K562 (cell line): ENCODE data around the gene SETDB1. TPM values are rescaled to one million over a fixed set of nuclear protein-coding genes. Genes with fewer than 3 reads are reported as not detected.
A peak's percentile ranks its signal among the peaks of the same experiment; 100 is the strongest.

Source experiments
- ATAC-seq: fragments of 200-7000 bp; cut with Tn5 transposase; 3 replicates; pipeline ENCODE4 v1.9.1; 2020; ENCODE audit warnings: moderate library complexity
- BruUV-seq: library from RNA; stranded (reverse); fragments of 400-500 nt; replicated peaks from 2 replicates; lab custom pipeline; 2021; lab: Mats Ljungman, UMichigan
- CTCF ChIA-PET: fragments of 300-600 bp; formaldehyde crosslinking; extraction: SDS; loops from one replicate; lab custom pipeline; 2021; ENCODE audit warnings: low intra/inter-chr PET ratio; lab: Yijun Ruan, JAX
- POLR2A ChIA-PET: fragments of 300-600, 350-650 bp; sonication (Branson Sonifier 250); formaldehyde crosslinking; extraction: SDS; loops from one replicate; lab custom pipeline; 2021; ENCODE audit warnings: antibody characterized with exemption, inconsistent platforms; lab: Yijun Ruan, JAX
- DNase-seq, 4 experiments: peaks; one replicate each; pipeline versions ENCODE4 v3.0.0 to v3.0.0-alpha.2; 2011 to 2018; ENCODE audit warnings: low spot score in 3 of 4, mixed read lengths in 3 of 4; ENCODE audit errors: extremely low read depth in 1 of 4
- FAIRE-seq: peaks from 2 replicates; lab custom pipeline; 2011; peaks lifted over from hg19 to GRCh38; lab: Jason Lieb, UNC
- H2AFZ ChIP-seq: 2 replicates; pipeline ENCODE4 v1.6.0; 2011; ENCODE audit warnings: low read depth, low read length, control low read depth, inconsistent platforms
- H3K27ac ChIP-seq: fragments of 200-600 bp; 3 replicates; pipeline ENCODE4 v1.8.0; 2011; ENCODE audit warnings: low read depth, mild to moderate bottlenecking, control low read depth, inconsistent platforms, low read length, moderate library complexity, mixed read lengths; ENCODE audit errors: extremely low read depth
- H3K27me3 ChIP-seq, 2 experiments: fragments of 300-600 bp in 1 of 2; 2 replicates in 1 of 2; 3 replicates in 1 of 2; pipeline versions ENCODE4 v1.6.0 to v1.8.0; 2011; ENCODE audit warnings: inconsistent platforms in 2 of 2, low read length in 2 of 2, mild to moderate bottlenecking in 1 of 2, mixed read lengths in 1 of 2, moderate library complexity in 1 of 2; ENCODE audit not compliant: control insufficient read depth in 2 of 2, insufficient read depth in 2 of 2
- H3K36me3 ChIP-seq: fragments of 300-600 bp; 3 replicates; pipeline ENCODE4 v1.8.0; 2011; ENCODE audit warnings: mild to moderate bottlenecking, low read length, inconsistent platforms; ENCODE audit not compliant: control insufficient read depth, insufficient read depth
- H3K4me1 ChIP-seq, 2 experiments: fragments of 200-600 bp in 1 of 2; replicated peaks in 1 of 2; 2 replicates in 1 of 2; 3 replicates in 1 of 2; pipeline versions ENCODE4 v1.5.1 to v1.8.0; 2011; ENCODE audit warnings: inconsistent platforms in 2 of 2, low read length in 2 of 2, mild to moderate bottlenecking in 1 of 2, mixed read lengths in 1 of 2, moderate library complexity in 1 of 2; ENCODE audit not compliant: control insufficient read depth in 2 of 2, insufficient read depth in 2 of 2
- H3K4me2 ChIP-seq: 2 replicates; pipeline ENCODE4 v1.6.1; 2011; ENCODE audit warnings: low read length, control low read depth, inconsistent platforms, mixed read lengths; ENCODE audit not compliant: insufficient read depth
- H3K4me3 ChIP-seq: fragments of 200-600 bp; sonication (generic), shearing (Covaris generic); 2 replicates; pipeline ENCODE4 v1.5.1; 2016; ENCODE audit warnings: control low read depth, inconsistent platforms
- H3K79me2 ChIP-seq: fragments of 200-600 bp; 3 replicates; pipeline ENCODE4 v1.8.0; 2011; ENCODE audit warnings: low read length, inconsistent platforms; ENCODE audit not compliant: control insufficient read depth, insufficient read depth
- H3K9ac ChIP-seq, 2 experiments: 2 replicates each; pipeline versions ENCODE4 v1.6.0 to v1.6.1; 2011; ENCODE audit warnings: low read depth in 2 of 2, low read length in 2 of 2, control low read depth in 1 of 2, inconsistent platforms in 1 of 2, mild to moderate bottlenecking in 1 of 2, mixed read lengths in 1 of 2; ENCODE audit not compliant: insufficient read depth in 1 of 2
- H3K9me1 ChIP-seq: one replicate; pipeline ENCODE4 v1.6.0; 2011; ENCODE audit warnings: inconsistent platforms, mild to moderate bottlenecking, low read length, moderate library complexity; ENCODE audit not compliant: control insufficient read depth, insufficient read depth
- H3K9me3 ChIP-seq: replicated peaks from 2 replicates; pipeline ENCODE4 v1.5.1; 2011; ENCODE audit warnings: low read depth, low read length, inconsistent platforms; ENCODE audit not compliant: control insufficient read depth, insufficient read depth
- H4K20me1 ChIP-seq: replicated peaks from 2 replicates; pipeline ENCODE4 v1.6.1; 2011; ENCODE audit warnings: low read length, inconsistent platforms, mixed read lengths; ENCODE audit not compliant: control insufficient read depth, insufficient read depth
- ATF6 ChIP-seq: sonication (generic); formaldehyde crosslinking; IDR thresholded peaks from 2 replicates; pipeline ENCODE4 v1.4.0; 2020; ENCODE audit warnings: mild to moderate bottlenecking, missing genetic modification reagents
- BACH1 ChIP-seq: fragments of 200-800 bp; sonication (Bioruptor generic); IDR thresholded peaks from 2 replicates; pipeline ENCODE4 v1.6.1; 2016; ENCODE audit warnings: missing genetic modification characterization, missing compliant biosample characterization
- FOXO4 ChIP-seq: fragments of 450-650 bp; formaldehyde crosslinking; IDR thresholded peaks from 2 replicates; pipeline ENCODE4 v1.4.0; 2020; ENCODE audit warnings: mild to moderate bottlenecking, moderate library complexity
- IRF9 ChIP-seq: fragments of 450-650 bp; IDR thresholded peaks from 2 replicates; pipeline ENCODE4 v1.6.1; 2016; ENCODE audit warnings: missing biosample characterization, missing genetic modification characterization
- MECOM ChIP-seq: fragments of 250-450 bp; sonication (Bioruptor Pico); IDR thresholded peaks from 2 replicates; pipeline ENCODE4 v1.8.0; 2022; ENCODE audit warnings: inconsistent platforms
- MED1 ChIP-seq: sonication (generic); formaldehyde crosslinking; IDR thresholded peaks from 2 replicates; pipeline ENCODE4 v1.8.1; 2023; ENCODE audit warnings: missing genetic modification reagents, borderline replicate concordance
- MYC ChIP-seq, 2 experiments: fragments of 250-450 bp in 1 of 2; sonication (Bioruptor Pico) in 1 of 2; IDR thresholded peaks; 2 replicates each; pipeline versions ENCODE4 v1.5.1 to v1.6.1; 2012 to 2021; ENCODE audit warnings: low read depth in 2 of 2, borderline replicate concordance in 1 of 2, improper control_type of control experiment in 1 of 2, low read length in 1 of 2, mild to moderate bottlenecking in 1 of 2, moderate library complexity in 1 of 2
- ZBTB34 ChIP-seq: fragments of 250-450 bp; sonication (Bioruptor Pico); IDR thresholded peaks from 2 replicates; pipeline ENCODE4 v1.8.0; 2021; ENCODE audit warnings: mild to moderate bottlenecking, moderate library complexity
- ZNF740 ChIP-seq, 3 experiments: fragments of 200-800 bp in 1 of 3; sonication (Bioruptor generic) in 1 of 3; sonication (generic) in 1 of 3; formaldehyde crosslinking in 1 of 3; IDR thresholded peaks; 2 replicates each; pipeline versions ENCODE4 v1.6.1 to v1.8.0; 2016 to 2022; ENCODE audit warnings: mild to moderate bottlenecking in 2 of 3, missing compliant biosample characterization in 2 of 3, missing genetic modification characterization in 2 of 3, missing genetic modification reagents in 1 of 3
- ZNF77 ChIP-seq: fragments of 250-450 bp; sonication (Bioruptor Pico); IDR thresholded peaks from 2 replicates; pipeline ENCODE4 v1.5.0; 2020
- WGBS: fragments of 100-300 bp; shearing (Covaris generic); methylation state at CpG from one replicate; pipeline ENCODE4 v1.1.6; 2016; ENCODE audit warnings: low coverage, mixed read lengths; ENCODE audit not compliant: insufficient coverage; ENCODE audit errors: missing lambda C conversion rate; 5-methylcytosine and 5-hydroxymethylcytosine counted together
- in situ Hi-C: fragments of 300-500 bp; cut with MboI; formaldehyde crosslinking; loops from 4 replicates; pipeline ENCODE4 v1.15.0; 2018; ENCODE audit warnings: inconsistent platforms, mixed read lengths
- intact Hi-C: fragments of 100-400 bp; cut with micrococcal nuclease; formaldehyde crosslinking; loops from 2 replicates; pipeline ENCODE4 v1.14.2; 2022
- polyA plus RNA-seq, 8 experiments: library from polyadenylated mRNA; depleted of rRNA in 4 of 8; stranded (reverse) in 5 of 8; unstranded in 3 of 8; fragments of >200 nt; fragmentation: Nextera tagmentation in 2 of 8; fragmentation: Illumina TruSeq in 1 of 8; extraction: Ambion mirVana in 2 of 8; extraction: Trizol in 1 of 8; gene quantifications; 2 replicates each; pipeline versions ENCODE4 v1.2.1 to v1.2.3, GENCODE V29; 2011 to 2014; ENCODE audit warnings: inconsistent platforms in 1 of 8, missing spikeins in 1 of 8
- total RNA-seq, 7 experiments: library from RNA; depleted of rRNA in 6 of 7; stranded (reverse); fragments of >200 nt in 6 of 7; fragmentation: Illumina TruSeq in 2 of 7; extraction: Trizol in 2 of 7; gene quantifications; 2 replicates each; pipeline versions ENCODE4 v1.2.1 to v1.2.3, GENCODE V29; 2011 to 2021; ENCODE audit warnings: low replicate concordance in 1 of 7
- TF ChIP-seq, protein P1 (sequence below): sonication (generic); formaldehyde crosslinking; IDR thresholded peaks from 2 replicates; pipeline ENCODE4 v1.9.0; 2022; ENCODE audit warnings: mild to moderate bottlenecking, missing genetic modification reagents
- TF ChIP-seq, protein P2 (sequence below), 2 experiments: fragments of 450-650 bp in 1 of 2; sonication (generic) in 1 of 2; formaldehyde crosslinking in 1 of 2; IDR thresholded peaks in 1 of 2; conservative IDR thresholded peaks in 1 of 2; 2 replicates each; pipeline versions ENCODE4 v1.6.1 to v1.8.1; 2016 to 2023; ENCODE audit warnings: mild to moderate bottlenecking in 2 of 2, moderate library complexity in 2 of 2, inconsistent platforms in 1 of 2, missing genetic modification reagents in 1 of 2

Gene SETDB1
- total and polyA plus RNA-seq, 9 of the 15 experiments (the other 6 are each of a cell fraction or from before 2014, with no cell fraction given), result 21.5 to 64.4 (median 42.0) TPM

- no TSS peak for BruUV-seq
- no peak overlapping the region for H3K4me3 ChIP-seq
- no peak overlapping the region; a peak in 1 of 4 replicates for H3K9ac ChIP-seq
- no peak for FAIRE-seq
- 17% methylated on average over 4 of the region's 4 CpGs for WGBS
- no peaks in the 10 kb centered on the region for H3K79me2 ChIP-seq
- in situ Hi-C loops, result no loop called here
- POLR2A ChIA-PET, result no interaction called here
- no peak for ATAC-seq
- no peak overlapping the region for H3K27ac ChIP-seq
- CTCF ChIA-PET, result interaction anchor here (0.6 kb wide), 1 partner anchor 31 kb away, joined by 4 read pairs; no protein-coding TSS in a partner anchor
- no peak for DNase-seq
- no peaks in the 10 kb centered on the region for H3K36me3 ChIP-seq
- intact Hi-C loops, result no loop called here
- H3K9me1 ChIP-seq, result no peaks in the 10 kb centered on the region
- H3K27me3 ChIP-seq, result no peaks in the 10 kb centered on the region
- H2AFZ ChIP-seq, result no peak overlapping the region
- H3K4me2 ChIP-seq, result no peak overlapping the region
- H3K9me3 ChIP-seq, result no peaks in the 10 kb centered on the region
- no peaks in the 10 kb centered on the region for H3K4me1 ChIP-seq
- H4K20me1 ChIP-seq, result no peaks in the 10 kb centered on the region
- TF ChIP-seq ZNF740 (CRISPR knock-in tag; IDR thresholded peaks at IDR 0.05), result no peak
- no peak for TF ChIP-seq ZNF740 (tag; IDR thresholded peaks at IDR 0.05)
- no peak for TF ChIP-seq BACH1 (tag)
- TF ChIP-seq, protein P1, sequence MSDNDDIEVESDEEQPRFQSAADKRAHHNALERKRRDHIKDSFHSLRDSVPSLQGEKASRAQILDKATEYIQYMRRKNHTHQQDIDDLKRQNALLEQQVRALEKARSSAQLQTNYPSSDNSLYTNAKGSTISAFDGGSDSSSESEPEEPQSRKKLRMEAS (CRISPR knock-in tag), result no peak
- TF ChIP-seq ATF6 (CRISPR knock-in tag), result no peak
- peak; percentile 17; the same call in 1 of the 2 replicates for TF ChIP-seq MECOM (CRISPR knock-in tag)
- TF ChIP-seq ZNF77 (CRISPR knock-in tag), result no peak
- TF ChIP-seq IRF9, result no peak
- no peak for TF ChIP-seq ZBTB34
- TF ChIP-seq MED1 (CRISPR knock-in tag), result no peak
- no peak for TF ChIP-seq FOXO4 (CRISPR knock-in tag)
- no peak for TF ChIP-seq MYC (IDR thresholded peaks at IDR 0.05; ENCODE audit: low read depth, low read length)
- TF ChIP-seq MYC (CRISPR knock-in tag; IDR thresholded peaks at IDR 0.05; ENCODE audit: borderline replicate concordance, low read depth), result no peak
- TF ChIP-seq, protein P2, sequence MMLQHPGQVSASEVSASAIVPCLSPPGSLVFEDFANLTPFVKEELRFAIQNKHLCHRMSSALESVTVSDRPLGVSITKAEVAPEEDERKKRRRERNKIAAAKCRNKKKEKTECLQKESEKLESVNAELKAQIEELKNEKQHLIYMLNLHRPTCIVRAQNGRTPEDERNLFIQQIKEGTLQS (IDR thresholded peaks at IDR 0.05), result peak; percentile 51
- TF ChIP-seq, protein P2 (CRISPR knock-in tag; conservative IDR thresholded peaks at IDR 0.05), result no peak
Observed at GRCh38 chr1:150895618-150896017, 30.5 kb upstream of the SETDB1 start.
